GM13976 (cell line): ENCODE results near the gene DPP6.

Source experiments
- DNase-seq: peaks from one replicate; pipeline ENCODE4 v3.0.0; 2012; ENCODE audit warnings: low spot score
- CTCF ChIP-seq: IDR thresholded peaks from 2 replicates; pipeline ENCODE4 v1.5.1; 2012; ENCODE audit warnings: borderline replicate concordance, mild to moderate bottlenecking; ENCODE audit not compliant: insufficient read depth; ENCODE audit errors: extremely low read depth, missing control alignments, control extremely low read depth
- in situ Hi-C: fragments of 300-500 bp; cut with MboI; formaldehyde crosslinking; loops from one replicate; pipeline ENCODE4 v1.12.0; 2022; ENCODE audit warnings: low sequenced_read_pairs, mixed read lengths, inconsistent platforms; ENCODE audit not compliant: unreplicated experiment

DPP6 gene

DNA sequence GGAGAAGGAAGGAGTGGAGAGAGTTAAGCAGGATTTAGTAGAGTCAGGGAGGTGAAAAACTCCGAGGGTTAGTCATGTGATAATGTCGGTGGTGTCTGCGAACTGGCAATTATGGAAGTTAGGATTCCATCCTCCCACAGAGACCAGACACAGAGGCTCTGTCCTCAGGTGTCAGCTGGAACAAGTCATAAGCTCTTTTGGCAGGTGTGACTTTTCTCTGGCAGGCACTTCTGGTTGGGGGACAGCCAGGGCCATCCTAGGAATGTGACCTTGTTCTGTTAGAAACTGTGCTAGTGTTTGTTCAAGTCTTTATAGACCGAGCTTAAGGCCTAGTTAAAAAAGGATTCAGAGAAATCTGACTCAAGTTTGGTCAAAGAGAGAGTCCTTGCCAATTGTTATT lies 371.0 kb downstream of the DPP6 start:
- DNase-seq, result no peak
- in situ Hi-C loops, result no loop called here
- TF ChIP-seq CTCF, result no peak

DNA sequence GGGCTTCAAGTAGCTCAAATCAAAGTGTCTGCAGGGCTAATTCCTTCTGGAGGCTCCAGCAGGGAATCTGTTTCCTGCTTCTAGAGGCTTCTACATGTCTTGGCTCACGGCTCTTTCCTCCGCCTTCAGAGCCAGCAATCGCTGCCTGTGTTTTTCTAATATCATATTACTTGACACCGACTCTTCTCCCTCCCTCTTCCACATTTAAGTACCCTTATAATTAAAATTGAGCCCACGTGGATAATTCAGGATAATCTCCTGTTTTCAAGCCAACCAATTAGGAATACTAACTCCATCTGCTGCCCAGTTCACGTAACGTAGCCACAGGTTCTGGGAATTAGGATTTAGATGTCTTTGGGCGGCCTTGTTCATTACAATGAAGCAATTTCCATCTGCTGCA lies 372.2 kb downstream of the DPP6 start:
- no peak for TF ChIP-seq CTCF
- no peak for DNase-seq
- in situ Hi-C loops, result no loop called here

DNA sequence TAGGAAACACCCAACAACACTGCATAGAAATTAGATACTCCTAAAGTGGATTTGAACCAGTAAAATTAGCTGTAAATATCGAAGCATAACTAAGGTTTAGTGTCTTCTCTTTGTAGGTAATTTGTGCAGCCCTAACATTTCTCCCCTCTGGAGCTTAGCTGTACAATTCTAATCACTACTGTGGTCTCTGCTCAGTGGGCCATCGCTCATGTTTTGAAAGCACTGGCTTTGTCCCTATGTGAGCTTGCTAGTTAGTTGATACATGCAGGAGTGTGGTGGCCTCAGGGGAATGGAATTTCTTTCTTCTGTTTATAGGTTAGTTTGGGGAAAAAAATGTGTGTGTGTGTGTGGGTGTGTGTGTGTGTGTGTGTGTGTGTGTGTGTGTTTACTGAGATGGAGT lies 373.1 kb downstream of the DPP6 start:
- TF ChIP-seq CTCF, result no peak
- DNase-seq, result no peak
- in situ Hi-C loops, result no loop called here

DNA sequence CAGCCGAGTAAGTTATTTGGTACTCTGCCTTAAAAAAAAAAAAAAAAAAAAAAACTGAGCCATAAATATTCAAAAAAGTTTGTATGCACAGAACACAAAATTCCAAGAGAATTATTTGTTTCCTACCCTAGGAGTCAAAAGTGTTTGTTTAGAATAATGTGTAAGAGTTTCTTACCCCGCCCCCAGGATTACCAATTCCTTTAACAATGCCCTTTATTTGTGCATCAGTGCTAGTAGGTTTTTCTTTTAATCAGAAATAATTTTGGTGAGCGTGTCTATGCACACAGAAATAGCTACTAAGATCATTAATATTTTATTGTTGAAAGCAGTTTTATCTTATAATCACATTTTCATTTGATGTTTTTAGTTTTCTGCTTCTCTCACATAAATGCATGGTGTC lies 374.6 kb downstream of the DPP6 start:
- no peak for DNase-seq
- no peak for TF ChIP-seq CTCF
- in situ Hi-C loops, result no loop called here

DNA sequence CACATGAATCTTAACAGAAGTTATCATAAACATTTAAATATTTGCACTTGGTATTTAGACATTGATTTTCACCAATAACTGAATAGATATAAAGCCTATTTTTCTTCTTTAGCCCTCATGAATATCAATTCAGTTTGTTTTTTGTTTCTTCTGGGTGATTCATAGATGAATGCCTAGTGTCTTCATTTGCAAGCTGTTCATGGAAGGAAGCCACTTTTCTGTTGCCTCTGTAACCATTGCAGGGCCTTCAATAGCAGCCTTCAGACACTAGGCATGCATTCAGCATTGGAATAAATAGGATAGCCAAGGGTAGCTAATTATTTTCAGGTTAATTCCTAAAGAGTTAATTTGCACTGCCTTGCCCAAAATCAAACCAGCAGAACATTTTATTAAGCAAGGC lies 375.3 kb downstream of the DPP6 start:
- TF ChIP-seq CTCF, result no peak
- no peak for DNase-seq
- in situ Hi-C loops, result no loop called here

- TF ChIP-seq CTCF, result no peak
- in situ Hi-C loops, result no loop called here
- no peak for DNase-seq
Measured at GRCh38 chr7:154429666-154430404, 377.6 kb downstream of the DPP6 start.
